ENCODE measurements around the gene DCDC2. TPM values are rescaled to one million over a fixed set of nuclear protein-coding genes. Genes with fewer than 3 reads are reported as not detected.

DCDC2 gene
- total and polyA plus RNA-seq, 2 donors (not counting 1 experiment from before 2014, with no cell fraction given), result not detected

- H3K27me3 ChIP-seq (replicated peaks in 1 of 4; ENCODE audit: control extremely low read depth in 1 of 4, control insufficient read depth in 3 of 4, insufficient read depth in 4 of 4, low read length in 3 of 4), result peaks cover 0 to 7% (median 3%) of the 10 kb centered on the region in 4 experiments
- Mint-ChIP-seq H3K9me3 (ENCODE audit: insufficient read depth) (peaks cover 5% of the 10 kb centered on the region), H3K4me3 (no peak overlapping the region), H3K27me3 (peaks cover 23% of the 10 kb centered on the region), H3K27ac (no peak overlapping the region), H3K4me1 (no peaks in the 10 kb centered on the region)
- H3K9ac ChIP-seq (ENCODE audit: low read length), result no peak overlapping the region
- no peak overlapping the region for H2AFZ ChIP-seq (ENCODE audit: insufficient read depth, low read depth, low read length, poor library complexity, severe bottlenecking)
- CTCF ChIA-PET, result no interaction called here
- no peaks in the 10 kb centered on the region for H3K79me2 ChIP-seq (ENCODE audit: control insufficient read depth, insufficient read depth, low read length)
- TF ChIP-seq, protein P1, sequence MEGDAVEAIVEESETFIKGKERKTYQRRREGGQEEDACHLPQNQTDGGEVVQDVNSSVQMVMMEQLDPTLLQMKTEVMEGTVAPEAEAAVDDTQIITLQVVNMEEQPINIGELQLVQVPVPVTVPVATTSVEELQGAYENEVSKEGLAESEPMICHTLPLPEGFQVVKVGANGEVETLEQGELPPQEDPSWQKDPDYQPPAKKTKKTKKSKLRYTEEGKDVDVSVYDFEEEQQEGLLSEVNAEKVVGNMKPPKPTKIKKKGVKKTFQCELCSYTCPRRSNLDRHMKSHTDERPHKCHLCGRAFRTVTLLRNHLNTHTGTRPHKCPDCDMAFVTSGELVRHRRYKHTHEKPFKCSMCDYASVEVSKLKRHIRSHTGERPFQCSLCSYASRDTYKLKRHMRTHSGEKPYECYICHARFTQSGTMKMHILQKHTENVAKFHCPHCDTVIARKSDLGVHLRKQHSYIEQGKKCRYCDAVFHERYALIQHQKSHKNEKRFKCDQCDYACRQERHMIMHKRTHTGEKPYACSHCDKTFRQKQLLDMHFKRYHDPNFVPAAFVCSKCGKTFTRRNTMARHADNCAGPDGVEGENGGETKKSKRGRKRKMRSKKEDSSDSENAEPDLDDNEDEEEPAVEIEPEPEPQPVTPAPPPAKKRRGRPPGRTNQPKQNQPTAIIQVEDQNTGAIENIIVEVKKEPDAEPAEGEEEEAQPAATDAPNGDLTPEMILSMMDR (IDR thresholded peaks at IDR 0.05), result no peak
- TF ChIP-seq EZH2 (IDR thresholded peaks at IDR 0.05; ENCODE audit: borderline replicate concordance, insufficient read depth, low read depth, low read length, poor library complexity, severe bottlenecking), result no peak
- intact Hi-C loops (cut with micrococcal nuclease), result no loop called here
- H3K36me3 ChIP-seq (replicated peaks in 1 of 2; ENCODE audit: control extremely low read depth in 1 of 2, control insufficient read depth in 1 of 2, extremely low read depth in 1 of 2, insufficient read depth in 2 of 2, low read length in 1 of 2), result no peaks in the 10 kb centered on the region
- POLR2A ChIA-PET, result no interaction called here
- WGBS (ENCODE audit: insufficient coverage), result no CpG with 5 or more reads among the region's 2 CpGs
- H3K9me3 ChIP-seq (ENCODE audit: control extremely low read depth in 1 of 3, control insufficient read depth in 2 of 3, insufficient read depth in 1 of 3, low read length in 2 of 3), result peaks cover 0 to 8% (median 4%) of the 10 kb centered on the region in 3 donors
- no peaks in the 10 kb centered on the region for H3K4me1 ChIP-seq (ENCODE audit: control insufficient read depth in 2 of 2, insufficient read depth in 2 of 2, low read length in 2 of 2)
- H4K20me1 ChIP-seq (ENCODE audit: control insufficient read depth, insufficient read depth, low read length, poor library complexity, severe bottlenecking), result no peaks in the 10 kb centered on the region
- H3K27ac ChIP-seq (ENCODE audit: low read length in 2 of 2), result no peak overlapping the region
- H3K4me2 ChIP-seq (replicated peaks; ENCODE audit: low read depth, low read length, poor library complexity, severe bottlenecking), result no peak overlapping the region
- no peak overlapping the region for H3K4me3 ChIP-seq (ENCODE audit: control extremely low read depth in 1 of 5, extremely low read depth in 1 of 5, insufficient read depth in 1 of 5, low read depth in 2 of 5, low read length in 4 of 5)
- DNase-seq (no peak), ATAC-seq (ENCODE audit: low read depth) (no peak)
Measured at GRCh38 chr6:24391756-24392405, 34.0 kb upstream of the DCDC2 start.

GRCh38 chr6:24391208-24391607 is 33.3 kb upstream of the DCDC2 start:
- Mint-ChIP-seq H3K9me3 (ENCODE audit: insufficient read depth) (no peaks in the 10 kb centered on the region), H3K27ac (no peak overlapping the region), H3K4me3 (no peak overlapping the region), H3K27me3 (peaks cover 19% of the 10 kb centered on the region), H3K4me1 (no peaks in the 10 kb centered on the region)
- H2AFZ ChIP-seq (ENCODE audit: insufficient read depth, low read depth, low read length, poor library complexity, severe bottlenecking), result no peak overlapping the region
- no peaks in the 10 kb centered on the region for H3K36me3 ChIP-seq (replicated peaks in 1 of 2; ENCODE audit: control extremely low read depth in 1 of 2, control insufficient read depth in 1 of 2, extremely low read depth in 1 of 2, insufficient read depth in 2 of 2, low read length in 1 of 2)
- peaks cover 0 to 5% (median 0%) of the 10 kb centered on the region in 3 donors for H3K9me3 ChIP-seq (ENCODE audit: control extremely low read depth in 1 of 3, control insufficient read depth in 2 of 3, insufficient read depth in 1 of 3, low read length in 2 of 3)
- H3K4me2 ChIP-seq (replicated peaks; ENCODE audit: low read depth, low read length, poor library complexity, severe bottlenecking), result no peak overlapping the region
- WGBS (ENCODE audit: insufficient coverage), result no CpG with 5 or more reads among the region's 2 CpGs
- H3K4me3 ChIP-seq (ENCODE audit: control extremely low read depth in 1 of 5, extremely low read depth in 1 of 5, insufficient read depth in 1 of 5, low read depth in 2 of 5, low read length in 4 of 5), result no peak overlapping the region
- no peak overlapping the region for H3K9ac ChIP-seq (ENCODE audit: low read length)
- peaks cover 0 to 4% (median 2%) of the 10 kb centered on the region in 4 experiments for H3K27me3 ChIP-seq (replicated peaks in 1 of 4; ENCODE audit: control extremely low read depth in 1 of 4, control insufficient read depth in 3 of 4, insufficient read depth in 4 of 4, low read length in 3 of 4)
- POLR2A ChIA-PET, result no interaction called here
- no peaks in the 10 kb centered on the region for H3K4me1 ChIP-seq (ENCODE audit: control insufficient read depth in 2 of 2, insufficient read depth in 2 of 2, low read length in 2 of 2)
- TF ChIP-seq, protein P1 (IDR thresholded peaks at IDR 0.05), result no peak
- TF ChIP-seq EZH2 (IDR thresholded peaks at IDR 0.05; ENCODE audit: borderline replicate concordance, insufficient read depth, low read depth, low read length, poor library complexity, severe bottlenecking), result no peak
- H4K20me1 ChIP-seq (ENCODE audit: control insufficient read depth, insufficient read depth, low read length, poor library complexity, severe bottlenecking), result no peaks in the 10 kb centered on the region
- H3K79me2 ChIP-seq (ENCODE audit: control insufficient read depth, insufficient read depth, low read length), result no peaks in the 10 kb centered on the region
- H3K27ac ChIP-seq (ENCODE audit: low read length in 2 of 2), result no peak overlapping the region
- CTCF ChIA-PET, result no interaction called here
- ATAC-seq (ENCODE audit: low read depth) (no peak), DNase-seq (no peak)
- intact Hi-C loops (cut with micrococcal nuclease), result no loop called here
